Measurements from ENCODE around the gene CACNA1G. TPM values are rescaled to one million over a fixed set of nuclear protein-coding genes. Genes with fewer than 3 reads are reported as not detected.

The CACNA1G gene
- total RNA-seq, 4 donors from 2014 or later: 0.15 to 0.94 (median 0.16) TPM; not detected in 1

- Histone ChIP-seq H3K36me3 (no peaks in the 10 kb centered on the region), H3K9me3 (no peaks in the 10 kb centered on the region), H3K27ac (no peak overlapping the region), H3K4me1 (no peaks in the 10 kb centered on the region), H3K4me3 (no peak overlapping the region), H3K27me3 (no peaks in the 10 kb centered on the region)
- WGBS, 2 donors (ENCODE audit: low coverage in 1 of 2): 91 to 100% methylated on average over 2 to 7 of the region's 14 CpGs
- no peak for ATAC-seq
- TF ChIP-seq POLR2A (IDR thresholded peaks at IDR 0.05) (no peak), POLR2AphosphoS5 (IDR thresholded peaks at IDR 0.05) (no peak), EP300 (IDR thresholded peaks at IDR 0.05) (no peak), CTCF (IDR thresholded peaks at IDR 0.05) (no peak)
These were observed 106.9 kb downstream of the CACNA1G start for GRCh38 chr17:50667259-50668024.

GRCh38 chr17:50668025-50668837, 107.7 kb downstream of the CACNA1G start:
- TF ChIP-seq POLR2AphosphoS5 (IDR thresholded peaks at IDR 0.05) (no peak), POLR2A (IDR thresholded peaks at IDR 0.05) (no peak), CTCF (IDR thresholded peaks at IDR 0.05) (no peak), EP300 (IDR thresholded peaks at IDR 0.05) (no peak)
- Histone ChIP-seq H3K4me3 (no peak overlapping the region), H3K4me1 (no peaks in the 10 kb centered on the region), H3K36me3 (no peaks in the 10 kb centered on the region), H3K9me3 (no peaks in the 10 kb centered on the region), H3K27ac (no peak overlapping the region), H3K27me3 (no peaks in the 10 kb centered on the region)
- no peak for ATAC-seq
- WGBS, 2 donors (ENCODE audit: low coverage in 1 of 2): 38 to 46% methylated on average over 5 to 7 of the region's 8 CpGs

- Histone ChIP-seq H3K9me3 (no peaks in the 10 kb centered on the region), H3K27me3 (no peaks in the 10 kb centered on the region), H3K4me3 (no peak overlapping the region), H3K27ac (no peak overlapping the region), H3K4me1 (no peaks in the 10 kb centered on the region), H3K36me3 (no peaks in the 10 kb centered on the region)
- no peak for ATAC-seq
- WGBS, 2 donors (ENCODE audit: low coverage in 1 of 2): 100% methylated on average over 1 of the region's 9 CpGs; no CpG with 5 or more reads in 1 of the 2 donors
- TF ChIP-seq POLR2A (IDR thresholded peaks at IDR 0.05) (no peak), EP300 (IDR thresholded peaks at IDR 0.05) (no peak), CTCF (IDR thresholded peaks at IDR 0.05) (no peak), POLR2AphosphoS5 (IDR thresholded peaks at IDR 0.05) (no peak)
These were observed 108.5 kb downstream of the CACNA1G start for GRCh38 chr17:50668838-50669581.

GRCh38 chr17:50672071-50672470, 111.6 kb downstream of the CACNA1G start:
- WGBS, 2 donors (ENCODE audit: low coverage in 1 of 2): 100% methylated on average over 4 to 5 of the region's 5 CpGs

More at GRCh38 chr17:50672071-50672470, 111.6 kb downstream of the CACNA1G start:
- Histone ChIP-seq H3K27ac (no peak overlapping the region), H3K36me3 (no peaks in the 10 kb centered on the region), H3K4me1 (no peaks in the 10 kb centered on the region), H3K27me3 (no peaks in the 10 kb centered on the region), H3K9me3 (no peaks in the 10 kb centered on the region), H3K4me3 (no peak overlapping the region)
- no peak for ATAC-seq
- TF ChIP-seq POLR2AphosphoS5 (IDR thresholded peaks at IDR 0.05): no peak
- no peak for TF ChIP-seq EP300 (IDR thresholded peaks at IDR 0.05)
- TF ChIP-seq CTCF (IDR thresholded peaks at IDR 0.05): no peak
- TF ChIP-seq POLR2A (IDR thresholded peaks at IDR 0.05): no peak

Data from gastroesophageal sphincter (tissue), 4 donors.